DOHH2 (cell line): ENCODE measurements around the gene CD164L2.

ENCODE experiments used
- H3F3A ChIP-seq: fragments of 200-600 bp; sonication (generic), shearing (Covaris generic); 2 replicates; pipeline ENCODE4 v1.6.0; 2016; ENCODE audit warnings: antibody characterized with exemption, mild to moderate bottlenecking; ENCODE audit not compliant: control insufficient read depth, insufficient read depth
- H3K27ac ChIP-seq: fragments of 200-600 bp; sonication (generic); 2 replicates; pipeline ENCODE4 v1.5.1; 2014; ENCODE audit warnings: low read depth, mild to moderate bottlenecking, low read length, moderate library complexity
- H3K27me3 ChIP-seq: fragments of 200-600 bp; sonication (generic); 2 replicates; pipeline ENCODE4 v1.6.1; 2014; ENCODE audit warnings: mild to moderate bottlenecking, low read length, mixed read lengths; ENCODE audit not compliant: control insufficient read depth
- H3K36me3 ChIP-seq: fragments of 200-600 bp; sonication (generic); 2 replicates; pipeline ENCODE4 v1.6.1; 2014; ENCODE audit warnings: mild to moderate bottlenecking, low read length, moderate library complexity, mixed read lengths; ENCODE audit not compliant: control insufficient read depth
- H3K4me1 ChIP-seq: fragments of 200-600 bp; sonication (generic); 2 replicates; pipeline ENCODE4 v1.6.1; 2014; ENCODE audit warnings: mild to moderate bottlenecking, low read length, mixed read lengths; ENCODE audit not compliant: control insufficient read depth
- H3K4me2 ChIP-seq: fragments of 200-600 bp; sonication (generic); 2 replicates; pipeline ENCODE4 v1.6.0; 2014; ENCODE audit warnings: mild to moderate bottlenecking, low read length, moderate library complexity
- H3K4me3 ChIP-seq: fragments of 200-600 bp; sonication (generic); 2 replicates; pipeline ENCODE4 v1.5.1; 2014; ENCODE audit warnings: mild to moderate bottlenecking, low read length, mixed read lengths
- H3K79me2 ChIP-seq: fragments of 200-600 bp; sonication (generic); 2 replicates; pipeline ENCODE4 v1.6.1; 2014; ENCODE audit warnings: mild to moderate bottlenecking, low read length, mixed read lengths; ENCODE audit not compliant: control insufficient read depth
- H3K9me2 ChIP-seq: fragments of 200-600 bp; sonication (generic); replicated peaks from 2 replicates; pipeline ENCODE4 v1.6.1; 2014; ENCODE audit warnings: mild to moderate bottlenecking, low read length, mixed read lengths; ENCODE audit not compliant: control insufficient read depth
- H3K9me3 ChIP-seq: fragments of 200-600 bp; sonication (generic); 2 replicates; pipeline ENCODE4 v1.6.1; 2014; ENCODE audit warnings: antibody characterized with exemption, low read length, mixed read lengths; ENCODE audit not compliant: control insufficient read depth, insufficient read depth
- H4K20me1 ChIP-seq: fragments of 200-600 bp; sonication (generic); 2 replicates; pipeline ENCODE4 v1.6.0; 2014; ENCODE audit warnings: low read depth, mild to moderate bottlenecking, antibody characterized with exemption, low read length, moderate library complexity; ENCODE audit not compliant: control insufficient read depth, insufficient read depth
- EZH2phosphoT487 ChIP-seq: fragments of 200-600 bp; sonication (generic); IDR thresholded peaks from 2 replicates; pipeline ENCODE4 v1.6.1; 2017; ENCODE audit warnings: borderline replicate concordance, mild to moderate bottlenecking, antibody characterized with exemption, low read length, moderate library complexity, mixed read lengths
- TF ChIP-seq, protein P1 (sequence below): fragments of 200-600 bp; sonication (generic); IDR thresholded peaks from one replicate; pipeline ENCODE4 v1.5.1; 2014; ENCODE audit warnings: antibody characterized with exemption, mild to moderate bottlenecking, low read depth, low read length; ENCODE audit not compliant: poor library complexity, severe bottlenecking

Gene CD164L2

GRCh38 chr1:27333717-27334279 is 49.3 kb downstream of the CD164L2 start:
- Histone ChIP-seq H3K9me3 (no peaks in the 10 kb centered on the region), H3F3A (no peaks in the 10 kb centered on the region), H3K4me1 (peaks cover 5% of the 10 kb centered on the region), H3K9me2 (no peaks in the 10 kb centered on the region), H3K27me3 (no peaks in the 10 kb centered on the region), H3K27ac (no peak overlapping the region), H3K79me2 (peaks cover 17% of the 10 kb centered on the region), H3K36me3 (peaks cover 50% of the 10 kb centered on the region), H3K4me2 (no peak overlapping the region), H3K4me3 (no peak overlapping the region), H4K20me1 (no peaks in the 10 kb centered on the region)
- TF ChIP-seq EZH2phosphoT487: no peak
- TF ChIP-seq, protein P1, sequence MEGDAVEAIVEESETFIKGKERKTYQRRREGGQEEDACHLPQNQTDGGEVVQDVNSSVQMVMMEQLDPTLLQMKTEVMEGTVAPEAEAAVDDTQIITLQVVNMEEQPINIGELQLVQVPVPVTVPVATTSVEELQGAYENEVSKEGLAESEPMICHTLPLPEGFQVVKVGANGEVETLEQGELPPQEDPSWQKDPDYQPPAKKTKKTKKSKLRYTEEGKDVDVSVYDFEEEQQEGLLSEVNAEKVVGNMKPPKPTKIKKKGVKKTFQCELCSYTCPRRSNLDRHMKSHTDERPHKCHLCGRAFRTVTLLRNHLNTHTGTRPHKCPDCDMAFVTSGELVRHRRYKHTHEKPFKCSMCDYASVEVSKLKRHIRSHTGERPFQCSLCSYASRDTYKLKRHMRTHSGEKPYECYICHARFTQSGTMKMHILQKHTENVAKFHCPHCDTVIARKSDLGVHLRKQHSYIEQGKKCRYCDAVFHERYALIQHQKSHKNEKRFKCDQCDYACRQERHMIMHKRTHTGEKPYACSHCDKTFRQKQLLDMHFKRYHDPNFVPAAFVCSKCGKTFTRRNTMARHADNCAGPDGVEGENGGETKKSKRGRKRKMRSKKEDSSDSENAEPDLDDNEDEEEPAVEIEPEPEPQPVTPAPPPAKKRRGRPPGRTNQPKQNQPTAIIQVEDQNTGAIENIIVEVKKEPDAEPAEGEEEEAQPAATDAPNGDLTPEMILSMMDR: no peak

- H3K9me2 ChIP-seq: no peaks in the 10 kb centered on the region
- no peak overlapping the region for H3K4me3 ChIP-seq
- TF ChIP-seq EZH2phosphoT487: no peak
- TF ChIP-seq, protein P1: peak; percentile 96
- H3F3A ChIP-seq: no peaks in the 10 kb centered on the region
- peaks cover 9% of the 10 kb centered on the region for H3K4me1 ChIP-seq
- H3K79me2 ChIP-seq: peaks cover 28% of the 10 kb centered on the region
- H3K36me3 ChIP-seq: peaks cover 52% of the 10 kb centered on the region
- H3K4me2 ChIP-seq: no peak overlapping the region
- no peaks in the 10 kb centered on the region for H4K20me1 ChIP-seq
- H3K27me3 ChIP-seq: no peaks in the 10 kb centered on the region
- H3K27ac ChIP-seq: no peak overlapping the region
- H3K9me3 ChIP-seq: no peaks in the 10 kb centered on the region
Observed at GRCh38 chr1:27332536-27333281, 50.4 kb downstream of the CD164L2 start.

DNA sequence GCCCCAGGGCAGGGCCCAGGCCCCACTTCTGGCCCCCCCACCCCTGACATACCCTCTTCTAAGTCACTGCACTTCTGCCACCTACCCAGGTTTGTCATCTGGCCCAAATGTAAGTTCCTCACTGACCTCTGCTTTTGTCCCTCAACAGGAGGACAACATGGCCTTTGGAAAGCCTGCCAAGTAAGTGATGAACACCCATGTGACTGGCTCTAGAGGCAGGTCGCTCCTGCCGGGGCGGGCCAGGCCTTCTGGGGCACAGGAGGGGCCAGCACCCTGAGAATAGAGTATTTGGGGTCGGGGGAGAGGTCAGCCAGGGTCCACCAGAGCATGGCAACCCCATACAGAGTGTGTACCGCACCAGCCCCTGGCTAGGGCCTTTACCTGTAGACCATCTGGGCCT is 51.2 kb downstream of the CD164L2 start:
- H3K4me2 ChIP-seq: no peak overlapping the region
- no peaks in the 10 kb centered on the region for H4K20me1 ChIP-seq

More for the DNA sequence above, 51.2 kb downstream of the CD164L2 start:
- no peaks in the 10 kb centered on the region for H3K9me3 ChIP-seq
- no peak overlapping the region for H3K27ac ChIP-seq
- H3K4me3 ChIP-seq: no peak overlapping the region
- H3K4me1 ChIP-seq: peaks cover 9% of the 10 kb centered on the region
- H3K27me3 ChIP-seq: no peaks in the 10 kb centered on the region
- TF ChIP-seq, protein P1: no peak
- no peak for TF ChIP-seq EZH2phosphoT487
- no peaks in the 10 kb centered on the region for H3F3A ChIP-seq
- H3K36me3 ChIP-seq: peaks cover 54% of the 10 kb centered on the region
- H3K9me2 ChIP-seq: no peaks in the 10 kb centered on the region
- peaks cover 35% of the 10 kb centered on the region for H3K79me2 ChIP-seq
